G401.6 (cell line): Measurements from ENCODE around the gene MAB21L4.

ENCODE experiments used
- FAIRE-seq: peaks from 2 replicates; lab custom pipeline; 2012; peaks lifted over from hg19 to GRCh38; lab: Jason Lieb, UNC

Gene MAB21L4

DNA sequence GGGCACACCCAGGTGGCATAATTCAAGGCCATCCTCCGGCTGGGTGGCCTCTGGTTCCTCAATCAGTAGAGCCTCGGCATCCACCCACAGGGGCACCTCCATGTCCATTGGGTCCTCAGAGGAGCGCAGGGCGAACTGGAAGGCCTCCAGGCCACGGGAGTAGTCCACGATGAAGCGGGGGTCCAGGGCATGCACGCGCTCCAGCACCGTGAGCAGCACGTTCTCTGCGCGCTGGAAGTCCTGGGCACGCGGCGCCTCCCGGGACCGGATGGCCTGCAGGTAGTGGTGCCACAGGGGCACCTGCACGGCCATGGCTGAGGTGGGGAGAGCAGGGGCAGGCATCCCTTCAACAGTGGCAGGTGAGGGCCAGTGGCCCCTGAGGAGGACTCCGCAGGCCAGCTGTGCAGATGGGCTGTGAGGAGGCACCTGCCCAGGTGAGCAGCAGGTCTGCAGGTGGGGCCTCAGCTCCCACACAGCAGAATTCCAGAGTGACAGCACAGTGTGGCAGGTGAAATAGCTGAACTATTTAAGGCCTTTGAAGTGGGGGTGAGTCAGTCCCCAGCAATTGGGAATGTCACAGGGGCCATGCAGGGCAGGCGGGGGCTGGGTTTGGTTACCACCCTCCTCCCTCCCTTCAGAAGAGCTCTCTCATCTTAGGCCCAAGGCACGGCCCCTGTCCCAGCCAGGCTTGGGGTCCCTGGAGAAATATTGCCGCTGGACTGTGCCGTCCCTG, at the start of gene MAB21L4:
MAB21L4 (minus strand) TSS at position 501 of the 733 bp plus-strand sequence; CDS start at position 342, 159 bp downstream.
- FAIRE-seq, result no peak

GRCh38 chr2:240936106-240936505, 40.1 kb upstream of the MAB21L4 start:
- no peak for FAIRE-seq

DNA sequence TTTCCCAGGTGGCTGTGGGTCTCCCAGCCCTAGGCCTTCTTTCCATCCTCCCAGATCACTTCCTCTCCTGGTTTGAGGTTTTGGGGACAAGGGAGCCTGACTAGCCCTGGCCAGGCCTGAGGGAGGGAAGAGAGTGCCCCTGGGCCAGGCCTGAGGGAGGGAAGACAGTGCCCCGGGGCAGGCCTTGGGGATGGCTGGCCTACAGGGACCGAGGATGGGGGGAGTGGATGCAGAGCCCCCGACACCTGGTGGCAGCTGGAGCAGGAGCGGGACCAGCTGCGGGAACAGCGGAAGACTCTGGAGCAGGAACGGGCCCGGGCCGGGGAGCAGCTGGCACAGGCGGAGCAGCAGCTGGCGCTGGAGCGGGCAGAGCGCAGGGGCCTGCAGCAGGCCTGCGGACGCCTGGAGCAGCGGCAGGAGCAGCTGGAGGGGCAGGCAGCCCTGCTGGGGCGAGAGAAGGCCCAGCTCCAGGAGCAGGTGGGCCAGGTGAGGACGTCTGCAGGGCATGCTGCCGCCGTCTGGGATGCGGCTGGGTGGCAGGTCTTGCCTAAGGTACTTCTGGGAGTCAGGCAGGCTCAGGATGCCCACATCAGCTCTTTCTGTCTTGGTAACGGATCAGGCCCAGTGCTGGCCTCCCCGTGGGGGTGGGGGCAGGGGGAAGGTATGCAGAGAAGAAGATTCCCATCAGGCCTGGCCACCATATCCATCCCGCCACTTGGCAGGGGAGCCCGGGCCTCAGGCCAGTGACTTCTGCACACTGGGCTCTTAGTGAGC, 39.3 kb upstream of the MAB21L4 start:
- FAIRE-seq, result no peak

DNA sequence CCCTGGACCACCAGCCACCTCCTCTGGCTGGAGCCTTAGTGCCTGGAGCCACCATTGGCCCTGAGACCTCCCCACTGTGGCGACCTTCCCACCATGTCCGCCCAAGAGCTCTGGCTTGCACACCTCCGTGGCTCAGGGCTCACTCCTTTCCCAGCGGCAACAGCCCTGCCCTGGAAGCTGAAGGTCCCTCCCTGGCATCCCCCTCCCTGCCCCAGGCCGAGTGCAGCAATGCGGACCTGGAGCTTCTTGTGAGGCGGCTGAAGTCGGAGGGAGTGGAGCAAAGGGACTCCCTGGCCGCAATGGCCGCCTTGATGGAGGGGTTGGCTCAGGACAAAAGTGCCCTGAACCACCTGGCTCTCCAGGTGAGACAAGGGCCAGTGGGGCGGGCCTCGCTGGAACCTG, 38.7 kb upstream of the MAB21L4 start:
- FAIRE-seq, result no peak

DNA sequence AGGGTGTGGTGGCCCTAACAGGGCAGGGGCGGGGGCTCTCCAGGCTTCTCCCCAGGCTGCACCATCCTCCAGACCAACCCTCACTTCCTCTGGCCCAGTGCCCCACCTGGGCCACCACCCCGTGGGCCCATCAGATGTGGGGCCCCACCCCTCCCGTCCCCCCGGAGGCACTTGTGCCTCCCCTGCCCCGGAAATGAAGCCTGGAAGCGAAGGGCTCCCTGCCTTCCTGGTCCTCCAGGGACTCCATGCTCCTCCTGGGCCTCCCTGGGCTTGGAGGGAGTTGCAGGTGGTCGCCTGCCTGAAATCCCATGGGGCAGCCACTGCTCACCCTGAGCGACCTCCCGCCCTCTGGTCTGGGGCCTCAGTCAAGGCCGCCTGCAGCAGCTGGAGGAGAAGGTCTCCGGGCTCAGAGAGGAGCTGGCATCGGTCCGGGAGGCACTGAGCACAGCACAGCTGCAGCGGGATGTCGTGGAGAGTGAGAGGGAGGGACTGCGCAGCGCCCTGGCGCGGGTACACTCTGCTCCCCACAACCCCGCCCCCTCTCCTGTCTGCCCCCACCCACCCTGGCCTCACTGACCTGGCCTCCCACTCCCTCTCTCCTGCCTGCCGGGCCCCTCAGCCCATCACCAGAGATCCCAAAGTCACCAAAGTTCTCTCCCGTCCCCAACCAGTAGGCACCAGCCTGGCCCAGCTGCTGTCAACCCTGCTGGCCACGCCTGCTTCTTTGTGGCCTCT, 38.2 kb upstream of the MAB21L4 start:
- no peak for FAIRE-seq

- no peak for FAIRE-seq
These were observed 37.4 kb upstream of the MAB21L4 start for GRCh38 chr2:240933048-240933965.

DNA sequence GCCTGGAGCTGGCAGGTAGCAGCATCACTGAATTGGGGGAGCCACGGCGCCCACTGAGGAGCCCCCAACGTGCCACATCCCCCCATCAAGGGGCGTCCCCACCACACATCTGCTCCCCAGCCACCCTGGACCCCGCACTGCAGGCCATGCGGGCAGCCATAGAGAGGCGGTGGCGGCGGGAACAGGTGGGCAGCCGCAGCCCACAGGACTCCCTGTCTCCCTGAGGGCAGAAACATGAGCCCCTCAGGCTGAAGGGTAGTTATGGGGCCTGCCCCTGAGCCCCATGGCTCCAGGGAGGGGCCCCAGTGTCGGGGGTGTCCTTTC, 36.7 kb upstream of the MAB21L4 start:
- FAIRE-seq, result no peak

DNA sequence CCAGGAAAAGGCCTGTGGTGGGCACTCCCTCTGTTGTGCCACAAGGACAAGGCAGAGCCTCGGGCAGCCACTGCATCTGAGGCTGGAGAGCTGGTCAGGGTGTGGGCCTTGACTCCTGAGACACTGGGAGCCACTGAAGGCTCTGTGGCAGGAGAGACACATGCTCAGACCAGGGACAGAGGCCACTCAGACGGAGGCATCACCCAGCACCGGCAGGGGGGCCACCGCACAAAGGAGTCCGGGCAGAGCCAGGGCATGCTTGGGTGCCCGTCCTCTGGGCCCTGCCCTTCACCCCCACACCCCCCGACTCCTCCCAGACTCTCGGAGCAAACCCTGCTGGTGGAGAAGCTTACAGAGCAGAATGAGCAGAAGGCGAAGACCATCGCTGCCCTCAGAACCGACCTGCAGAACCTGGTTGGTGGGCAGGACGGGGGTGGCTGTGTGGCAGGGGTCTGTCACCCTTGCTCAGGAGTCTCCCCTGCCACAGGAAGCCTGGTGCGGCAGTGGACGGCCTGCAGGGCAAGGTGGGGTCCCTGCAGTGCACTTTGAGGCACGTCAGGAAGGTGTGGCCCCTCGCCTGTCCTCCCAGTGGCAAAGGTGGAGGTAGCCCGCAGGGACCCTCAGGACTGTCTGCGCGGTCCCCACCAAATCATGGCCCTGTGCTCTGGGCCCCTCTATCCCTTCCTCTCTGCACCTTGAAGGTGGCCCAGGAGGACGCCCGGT, 36.2 kb upstream of the MAB21L4 start:
- no peak for FAIRE-seq

- no peak for FAIRE-seq
These were observed 35.5 kb upstream of the MAB21L4 start for GRCh38 chr2:240931319-240931949.

DNA sequence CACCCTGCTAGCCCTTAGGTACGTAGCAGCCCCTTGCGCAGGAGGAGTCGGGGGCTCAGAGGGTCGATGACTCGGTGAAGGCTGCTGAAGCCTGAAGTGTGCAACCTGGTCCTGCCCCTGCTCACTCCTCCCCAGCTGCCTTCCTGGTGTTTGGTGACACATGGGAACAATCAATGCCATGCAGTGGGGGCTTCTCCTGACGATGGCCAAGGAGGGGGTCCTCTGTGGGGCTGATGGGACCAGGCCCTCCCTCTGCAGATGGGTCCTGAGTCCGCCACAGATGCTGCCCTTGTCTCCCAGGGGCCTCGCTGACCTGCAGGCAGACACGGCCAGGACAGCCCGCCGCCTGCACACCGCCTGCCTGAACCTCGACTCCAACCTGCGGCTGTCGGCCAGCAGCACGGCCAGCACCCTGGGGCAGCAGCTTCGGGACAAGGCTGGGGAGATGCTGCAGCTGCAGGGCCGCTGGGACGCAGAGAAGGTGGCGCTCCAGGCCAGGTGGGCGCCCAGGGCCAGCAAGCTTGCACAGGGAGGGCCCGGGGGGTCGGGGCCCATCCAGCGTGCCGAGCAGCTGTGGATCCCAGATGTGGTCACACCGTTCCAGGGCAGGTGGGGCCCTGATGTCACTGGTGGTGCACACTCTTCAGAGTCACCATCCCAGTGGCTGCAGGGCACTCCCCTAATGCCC, 34.8 kb upstream of the MAB21L4 start:
- no peak for FAIRE-seq

DNA sequence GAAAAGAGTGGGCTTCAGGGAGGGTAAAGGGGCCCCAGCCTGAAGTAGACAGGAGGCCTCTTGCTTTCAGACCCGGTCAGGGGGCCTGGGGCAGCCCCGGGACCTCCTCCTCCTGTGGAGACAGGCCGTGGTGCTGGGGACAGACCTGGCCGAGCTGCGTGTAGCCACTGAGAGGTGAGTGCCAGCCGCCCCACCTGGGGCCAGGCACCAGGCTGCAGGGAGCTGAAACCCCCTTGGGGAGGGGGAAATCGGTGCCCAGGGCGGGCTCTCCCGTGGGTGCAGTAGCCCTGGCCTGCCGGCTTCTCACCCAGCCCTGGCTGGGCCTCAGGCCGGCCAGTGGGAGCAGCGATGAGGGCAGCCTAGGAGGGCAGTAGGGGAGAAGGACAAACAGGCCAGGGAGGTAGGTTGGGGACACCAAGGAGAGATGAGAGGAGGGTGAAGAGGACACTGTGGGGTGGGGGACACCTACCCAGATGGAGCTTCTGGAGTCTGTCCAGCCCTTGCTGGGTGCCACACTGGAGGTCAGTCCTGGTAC, 34.2 kb upstream of the MAB21L4 start:
- FAIRE-seq, result no peak

DNA sequence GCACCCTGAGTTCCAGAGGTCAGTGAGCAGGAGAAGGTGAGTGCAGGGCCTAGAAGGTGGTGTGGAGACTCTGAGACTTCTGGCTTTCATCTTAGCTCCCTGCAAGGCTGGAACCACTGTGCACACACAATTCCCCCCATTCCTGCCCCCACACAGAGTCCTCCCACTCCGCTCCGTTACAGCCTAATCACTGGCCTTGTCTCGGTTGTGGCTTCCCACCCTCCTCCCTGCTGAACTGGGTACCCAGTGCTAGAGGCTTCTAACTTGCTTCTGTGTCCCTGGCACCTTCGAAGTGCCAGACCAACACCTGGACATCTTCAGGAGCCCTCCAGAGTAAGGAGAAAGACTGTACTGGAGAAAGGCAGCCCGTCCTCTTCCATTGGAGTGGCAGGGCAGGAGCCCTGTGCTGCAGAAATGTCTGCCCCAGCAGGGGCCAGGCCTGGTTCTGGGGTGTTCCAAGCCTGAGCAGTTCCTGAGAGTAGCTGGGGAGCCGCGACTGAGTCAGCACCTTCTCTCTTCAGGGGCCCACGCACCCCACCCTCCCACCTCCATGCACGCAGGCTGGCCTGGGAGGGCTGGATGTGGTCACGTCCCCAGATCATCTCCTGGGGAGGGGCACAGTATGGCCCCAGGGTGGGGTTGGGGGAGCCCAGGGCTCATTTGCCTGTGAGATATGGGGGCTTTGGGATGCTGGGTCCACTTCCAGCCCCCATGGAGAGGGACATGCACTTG, 33.6 kb upstream of the MAB21L4 start:
- no peak for FAIRE-seq

DNA sequence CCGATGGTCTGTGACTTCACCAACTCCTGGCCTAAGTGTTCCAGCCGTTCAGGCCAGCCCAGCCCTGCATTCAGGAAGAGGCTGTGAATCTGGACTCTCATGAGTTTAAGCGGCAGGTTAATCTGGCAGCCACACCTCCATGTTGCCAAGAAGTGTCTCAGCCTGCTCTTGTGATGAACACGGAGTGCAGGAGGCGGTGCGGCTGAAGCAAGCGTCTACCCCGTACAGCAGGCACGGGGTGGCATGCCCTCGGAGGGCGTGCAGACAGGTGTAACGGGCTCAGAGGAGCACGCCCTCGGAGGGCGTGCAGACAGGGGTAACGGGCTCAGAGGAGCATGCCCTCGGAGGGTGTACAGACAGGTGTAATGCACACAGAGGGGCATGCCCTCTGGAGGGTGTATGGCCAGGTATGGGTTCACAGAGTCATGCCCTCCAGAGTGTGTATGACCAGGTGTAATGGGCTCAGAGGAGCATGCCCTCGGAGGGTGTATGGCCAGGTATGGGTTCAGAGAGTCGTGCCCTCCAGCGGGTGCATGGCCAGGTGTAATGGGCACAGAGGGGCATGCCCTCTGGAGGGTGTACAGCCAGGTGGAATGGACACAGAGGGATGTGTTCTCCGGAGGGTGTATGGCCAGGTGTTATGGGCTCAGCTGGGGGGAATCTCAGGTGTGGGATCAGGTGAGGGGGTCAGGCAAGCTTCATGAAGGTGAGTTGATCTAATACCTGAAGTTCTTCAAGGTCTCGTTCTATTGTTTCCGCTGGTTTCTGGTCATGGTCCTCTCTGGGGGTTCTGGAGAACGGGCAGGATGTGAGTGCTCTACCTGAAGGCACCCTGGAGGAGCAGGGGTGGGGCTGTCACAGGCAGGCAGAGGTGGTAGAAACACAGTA, 32.8 kb upstream of the MAB21L4 start:
- FAIRE-seq, result no peak

- no peak for FAIRE-seq
These were observed 31.4 kb upstream of the MAB21L4 start for GRCh38 chr2:240927390-240927781.

GRCh38 chr2:240926516-240927389, 30.8 kb upstream of the MAB21L4 start:
- no peak for FAIRE-seq

- no peak for FAIRE-seq
These were observed 29.9 kb upstream of the MAB21L4 start for GRCh38 chr2:240925568-240926515.
